PFSK-1 (cell line): Measurements from ENCODE around the gene CDYL.

Experiments used
- FOXP2 ChIP-seq: optimal IDR thresholded peaks from 2 replicates; pipeline ENCODE3; 2011; ENCODE audit warnings: borderline replicate concordance, control low read depth, inconsistent platforms; ENCODE audit not compliant: insufficient read depth; ENCODE audit errors: extremely low read length, extremely low read depth
- POLR2AphosphoS5 ChIP-seq: IDR thresholded peaks from 2 replicates; pipeline ENCODE4 v1.6.1; 2012; ENCODE audit warnings: low read depth, mild to moderate bottlenecking, control low read depth, low read length, moderate library complexity
- REST ChIP-seq, 2 experiments: IDR thresholded peaks; 2 replicates each; pipeline versions ENCODE4 v1.6.1 to v1.8.0; 2011 to 2012; ENCODE audit warnings: low read depth in 2 of 2, low read length in 2 of 2, control low read depth in 1 of 2, inconsistent platforms in 1 of 2, mild to moderate bottlenecking in 1 of 2, moderate library complexity in 1 of 2; ENCODE audit not compliant: insufficient read depth in 1 of 2
- SIN3A ChIP-seq: IDR thresholded peaks from 2 replicates; pipeline ENCODE4 v1.6.1; 2012; ENCODE audit warnings: mild to moderate bottlenecking, low read length, moderate library complexity, borderline replicate concordance; ENCODE audit not compliant: insufficient read depth
- TAF1 ChIP-seq: IDR thresholded peaks from 2 replicates; pipeline ENCODE4 v1.6.1; 2012; ENCODE audit warnings: low read length, control low read depth, borderline replicate concordance; ENCODE audit not compliant: insufficient read depth

GRCh38 chr6:4972438-4972837 lies 196.2 kb downstream of the CDYL start:
- TF ChIP-seq SIN3A = no peak
- no peak for TF ChIP-seq REST (IDR thresholded peaks at IDR 0.05; ENCODE audit: insufficient read depth in 1 of 2, low read depth in 2 of 2, low read length in 2 of 2)
- TF ChIP-seq POLR2AphosphoS5 = no peak
- TF ChIP-seq TAF1 = no peak
- TF ChIP-seq FOXP2 = no peak
